Mononuclear cell (primary cell): ENCODE measurements around the gene KIAA1614. TPM values are rescaled to one million over a fixed set of nuclear protein-coding genes. Genes with fewer than 3 reads are reported as not detected.

Experiments used
- H3K27me3 ChIP-seq: 2 replicates; pipeline ENCODE4 v1.6.0; 2011; ENCODE audit warnings: low read length, control low read depth; ENCODE audit not compliant: insufficient read depth
- H3K4me1 ChIP-seq: 2 replicates; pipeline ENCODE4 v1.5.1; 2011; ENCODE audit warnings: mild to moderate bottlenecking, low read length, control low read depth; ENCODE audit not compliant: insufficient read depth
- H3K4me3 ChIP-seq: 2 replicates; pipeline ENCODE4 v1.5.1; 2011; ENCODE audit warnings: mild to moderate bottlenecking, low read length, moderate library complexity
- H3K9me3 ChIP-seq: 2 replicates; pipeline ENCODE4 v1.5.1; 2011; ENCODE audit warnings: low read depth, mild to moderate bottlenecking, control low read depth, low read length
- total RNA-seq: library from RNA; depleted of rRNA; stranded (reverse); fragments of >200 nt; gene quantifications from one replicate; pipeline ENCODE4 v1.2.3, GENCODE V29; 2012

Gene KIAA1614
- total RNA-seq, 1 donor: 2.0 TPM

GRCh38 chr1:180940445-180940844 is 27.7 kb downstream of the KIAA1614 start:
- Histone ChIP-seq H3K9me3 (no peaks in the 10 kb centered on the region), H3K4me3 (no peak overlapping the region), H3K4me1 (no peaks in the 10 kb centered on the region), H3K27me3 (no peaks in the 10 kb centered on the region)

GRCh38 chr1:180941518-180942275 is 29.0 kb downstream of the KIAA1614 start:
- no peak overlapping the region for H3K4me3 ChIP-seq

GRCh38 chr1:180945151-180945550 is 32.5 kb downstream of the KIAA1614 start:
- H3K27me3 ChIP-seq: no peaks in the 10 kb centered on the region
- no peaks in the 10 kb centered on the region for H3K9me3 ChIP-seq
- H3K4me3 ChIP-seq: no peak overlapping the region
- no peaks in the 10 kb centered on the region for H3K4me1 ChIP-seq

More at GRCh38 chr1:180941518-180942275, 29.0 kb downstream of the KIAA1614 start:
- Histone ChIP-seq H3K4me1 (no peaks in the 10 kb centered on the region), H3K27me3 (no peaks in the 10 kb centered on the region), H3K9me3 (no peaks in the 10 kb centered on the region)

- H3K27me3 ChIP-seq: no peaks in the 10 kb centered on the region
- H3K4me3 ChIP-seq: no peak overlapping the region
- no peaks in the 10 kb centered on the region for H3K4me1 ChIP-seq
- no peaks in the 10 kb centered on the region for H3K9me3 ChIP-seq
Measured at GRCh38 chr1:180945551-180945950, 32.9 kb downstream of the KIAA1614 start.

- Histone ChIP-seq H3K4me3 (no peak overlapping the region), H3K27me3 (no peaks in the 10 kb centered on the region), H3K4me1 (no peaks in the 10 kb centered on the region), H3K9me3 (no peaks in the 10 kb centered on the region)
Measured at GRCh38 chr1:180946056-180946455, 33.4 kb downstream of the KIAA1614 start.

GRCh38 chr1:180946541-180947498 is 34.1 kb downstream of the KIAA1614 start:
- H3K9me3 ChIP-seq: no peaks in the 10 kb centered on the region
- H3K27me3 ChIP-seq: no peaks in the 10 kb centered on the region
- no peaks in the 10 kb centered on the region for H3K4me1 ChIP-seq
- no peak overlapping the region for H3K4me3 ChIP-seq

GRCh38 chr1:180947499-180947885 is 34.8 kb downstream of the KIAA1614 start:
- no peaks in the 10 kb centered on the region for H3K27me3 ChIP-seq
- H3K4me3 ChIP-seq: no peak overlapping the region
- H3K9me3 ChIP-seq: no peaks in the 10 kb centered on the region
- H3K4me1 ChIP-seq: no peaks in the 10 kb centered on the region

- no peak overlapping the region for H3K4me3 ChIP-seq
- peaks cover under 1% of the 10 kb centered on the region for H3K4me1 ChIP-seq
- H3K27me3 ChIP-seq: no peaks in the 10 kb centered on the region
- no peaks in the 10 kb centered on the region for H3K9me3 ChIP-seq
Measured at GRCh38 chr1:180947901-180948640, 35.4 kb downstream of the KIAA1614 start.

GRCh38 chr1:180948641-180949615 is 36.2 kb downstream of the KIAA1614 start:
- H3K4me3 ChIP-seq: no peak overlapping the region
- H3K9me3 ChIP-seq: no peaks in the 10 kb centered on the region
- peaks cover 8% of the 10 kb centered on the region for H3K4me1 ChIP-seq
- H3K27me3 ChIP-seq: no peaks in the 10 kb centered on the region

GRCh38 chr1:180949616-180950000 is 36.9 kb downstream of the KIAA1614 start:
- Histone ChIP-seq H3K9me3 (no peaks in the 10 kb centered on the region), H3K4me3 (no peak overlapping the region), H3K27me3 (no peaks in the 10 kb centered on the region), H3K4me1 (peaks cover 12% of the 10 kb centered on the region)

GRCh38 chr1:180950321-180950720 is 37.6 kb downstream of the KIAA1614 start:
- Histone ChIP-seq H3K4me3 (no peak overlapping the region), H3K27me3 (no peaks in the 10 kb centered on the region), H3K9me3 (no peaks in the 10 kb centered on the region)

GRCh38 chr1:180951186-180951745 is 38.6 kb downstream of the KIAA1614 start:
- Histone ChIP-seq H3K9me3 (no peaks in the 10 kb centered on the region), H3K27me3 (no peaks in the 10 kb centered on the region), H3K4me1 (peaks cover 13% of the 10 kb centered on the region), H3K4me3 (no peak overlapping the region)

More at GRCh38 chr1:180950321-180950720, 37.6 kb downstream of the KIAA1614 start:
- peaks cover 13% of the 10 kb centered on the region for H3K4me1 ChIP-seq

GRCh38 chr1:180951836-180952656 is 39.3 kb downstream of the KIAA1614 start:
- no peaks in the 10 kb centered on the region for H3K27me3 ChIP-seq
- H3K4me3 ChIP-seq: no peak overlapping the region
- no peaks in the 10 kb centered on the region for H3K9me3 ChIP-seq
- peaks cover 13% of the 10 kb centered on the region for H3K4me1 ChIP-seq
